ENCODE measurements around the gene VTN.

DNA sequence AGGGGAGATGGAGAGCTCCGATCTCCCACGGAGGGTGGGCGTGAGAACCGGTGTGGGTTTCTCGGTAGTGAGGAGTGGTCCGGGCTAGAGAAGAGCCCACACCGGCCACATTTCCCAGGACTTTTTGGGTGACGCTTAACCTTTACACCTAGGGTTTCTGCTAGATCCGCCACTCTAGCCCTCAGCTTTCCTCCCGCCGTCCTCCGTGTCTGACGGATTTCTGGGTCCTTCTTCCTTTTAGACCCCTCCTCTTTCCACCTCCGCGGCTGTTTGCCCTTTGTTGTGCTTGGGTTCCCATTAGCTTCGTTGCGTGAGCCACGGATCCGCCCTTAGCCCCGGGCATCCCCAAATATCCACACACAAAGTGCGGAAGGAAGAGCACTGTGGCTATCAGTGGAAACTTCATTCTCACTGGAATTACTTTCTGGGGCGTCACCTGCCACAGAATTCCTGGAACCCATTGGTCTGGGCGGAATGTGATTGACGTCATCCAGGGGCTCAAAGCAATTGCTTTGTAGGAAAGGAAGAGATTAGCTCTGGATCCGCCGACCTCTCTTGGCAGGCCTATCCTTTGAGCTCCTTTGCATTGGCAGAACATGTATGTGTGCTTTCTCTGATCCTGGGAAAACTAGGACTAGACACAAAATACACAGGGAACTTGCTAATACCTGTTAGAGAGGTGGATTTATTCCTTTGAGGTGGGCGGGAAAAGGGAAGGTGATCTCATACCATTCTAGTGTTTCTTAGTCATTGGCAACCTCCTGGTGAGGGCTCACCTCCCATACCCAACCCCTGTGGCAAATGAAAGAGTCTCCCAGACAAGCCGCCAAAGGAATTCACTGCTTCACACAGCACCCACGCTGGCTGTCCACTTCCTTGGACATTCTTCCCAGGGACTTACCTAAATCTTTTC, 33.9 kb downstream of the VTN start:
- TF ChIP-seq, protein P1, sequence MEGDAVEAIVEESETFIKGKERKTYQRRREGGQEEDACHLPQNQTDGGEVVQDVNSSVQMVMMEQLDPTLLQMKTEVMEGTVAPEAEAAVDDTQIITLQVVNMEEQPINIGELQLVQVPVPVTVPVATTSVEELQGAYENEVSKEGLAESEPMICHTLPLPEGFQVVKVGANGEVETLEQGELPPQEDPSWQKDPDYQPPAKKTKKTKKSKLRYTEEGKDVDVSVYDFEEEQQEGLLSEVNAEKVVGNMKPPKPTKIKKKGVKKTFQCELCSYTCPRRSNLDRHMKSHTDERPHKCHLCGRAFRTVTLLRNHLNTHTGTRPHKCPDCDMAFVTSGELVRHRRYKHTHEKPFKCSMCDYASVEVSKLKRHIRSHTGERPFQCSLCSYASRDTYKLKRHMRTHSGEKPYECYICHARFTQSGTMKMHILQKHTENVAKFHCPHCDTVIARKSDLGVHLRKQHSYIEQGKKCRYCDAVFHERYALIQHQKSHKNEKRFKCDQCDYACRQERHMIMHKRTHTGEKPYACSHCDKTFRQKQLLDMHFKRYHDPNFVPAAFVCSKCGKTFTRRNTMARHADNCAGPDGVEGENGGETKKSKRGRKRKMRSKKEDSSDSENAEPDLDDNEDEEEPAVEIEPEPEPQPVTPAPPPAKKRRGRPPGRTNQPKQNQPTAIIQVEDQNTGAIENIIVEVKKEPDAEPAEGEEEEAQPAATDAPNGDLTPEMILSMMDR (IDR thresholded peaks at IDR 0.05): no peak
- TF ChIP-seq POLR2A (IDR thresholded peaks at IDR 0.05): peak in 1 of 2 donors; percentile 46
